MCF 10A (cell line): ENCODE data around the gene PLK2. TPM values are rescaled to one million over a fixed set of nuclear protein-coding genes. Genes with fewer than 3 reads are reported as not detected.
A peak's percentile ranks its signal among the peaks of the same experiment; 100 is the strongest.

Source experiments
- BruUV-seq: library from RNA; stranded (reverse); fragments of 400-500 nt; replicated peaks from 2 replicates; lab custom pipeline; 2021; lab: Mats Ljungman, UMichigan
- CTCF ChIA-PET: fragments of 300-600 bp; sonication (Branson Sonifier 250); formaldehyde crosslinking; extraction: SDS; loops from one replicate; lab custom pipeline; 2021; ENCODE audit warnings: antibody characterized with exemption, inconsistent platforms; lab: Yijun Ruan, JAX
- POLR2A ChIA-PET: fragments of 300-600, 350-650 bp; sonication (Branson Sonifier 250); formaldehyde crosslinking; extraction: SDS; loops from one replicate; lab custom pipeline; 2020; ENCODE audit warnings: antibody characterized with exemption, inconsistent platforms; lab: Yijun Ruan, JAX
- DNase-seq: peaks from one replicate; pipeline ENCODE4 v3.0.0-alpha.2; 2018; ENCODE audit not compliant: unreplicated experiment
- H3K27ac Mint-ChIP-seq: one replicate; pipeline ENCODE4 v1.8.0; 2022; ENCODE audit warnings: mild to moderate bottlenecking, low read depth, mixed read lengths; ENCODE audit not compliant: unreplicated experiment
- H3K27me3 Mint-ChIP-seq: one replicate; pipeline ENCODE4 v1.8.0; 2022; ENCODE audit warnings: mixed read lengths; ENCODE audit not compliant: insufficient read depth, unreplicated experiment
- H3K36me3 Mint-ChIP-seq: one replicate; pipeline ENCODE4 v1.8.0; 2022; ENCODE audit warnings: mild to moderate bottlenecking, moderate library complexity, mixed read lengths; ENCODE audit not compliant: insufficient read depth, unreplicated experiment
- H3K4me1 Mint-ChIP-seq: one replicate; pipeline ENCODE4 v1.8.0; 2022; ENCODE audit warnings: mixed read lengths; ENCODE audit not compliant: insufficient read depth, unreplicated experiment
- H3K4me3 Mint-ChIP-seq: one replicate; pipeline ENCODE4 v1.8.0; 2022; ENCODE audit warnings: mild to moderate bottlenecking, moderate library complexity, mixed read lengths; ENCODE audit not compliant: unreplicated experiment
- H3K9me3 Mint-ChIP-seq: one replicate; pipeline ENCODE4 v1.8.0; 2022; ENCODE audit warnings: mixed read lengths; ENCODE audit not compliant: unreplicated experiment
- CTCF ChIP-seq: fragments of 200-600 bp; IDR thresholded peaks from one replicate; pipeline ENCODE4 v1.8.0; 2022; ENCODE audit warnings: antibody characterized with exemption, mild to moderate bottlenecking; ENCODE audit not compliant: unreplicated experiment
- intact Hi-C: fragments of 100-400 bp; cut with micrococcal nuclease; formaldehyde crosslinking; loops from 2 replicates; pipeline ENCODE4 v1.14.1; 2022
- total RNA-seq: library from RNA; stranded (reverse); gene quantifications from 2 replicates; pipeline ENCODE4 v1.2.3, GENCODE V29; 2022

Gene PLK2
- total RNA-seq, 1 experiment from 2014 or later = 55.1 TPM

GRCh38 chr5:58458141-58458742 lies 1.6 kb downstream of the PLK2 start:
- Mint-ChIP-seq H3K36me3 (peaks cover 74% of the 10 kb centered on the region), H3K4me3 (peak overlapping the region; percentile 92), H3K27ac (peak overlapping the region; percentile 96), H3K9me3 (no peaks in the 10 kb centered on the region), H3K4me1 (peaks cover 36% of the 10 kb centered on the region), H3K27me3 (no peaks in the 10 kb centered on the region)
- intact Hi-C loops = loop anchor here (5.0 to 10.0 kb wide), 3 partner anchors 143 to 363 kb away; no protein-coding TSS in a partner anchor
- TF ChIP-seq CTCF = no peak
- BruUV-seq = no TSS peak
- ChIA-PET CTCF (interaction anchor here (0.6 to 6.7 kb wide), 16 partner anchors 117 to 1160 kb away, joined by 3 to 215 read pairs (median 4); no protein-coding TSS in a partner anchor), POLR2A (interaction anchor here (0.7 to 5.5 kb wide), 47 partner anchors 8 to 1548 kb away, joined by 3 to 129 read pairs (median 5); no protein-coding TSS in a partner anchor)
- no peak for DNase-seq

GRCh38 chr5:58457050-58457449 lies 2.8 kb downstream of the PLK2 start:
- no peaks in the 10 kb centered on the region for H3K9me3 Mint-ChIP-seq
- POLR2A ChIA-PET = interaction anchor here (0.6 to 1.1 kb wide), 5 partner anchors 55 to 1284 kb away, joined by 3 to 4 read pairs (median 3); no protein-coding TSS in a partner anchor
- CTCF ChIA-PET = interaction anchor here (0.6 to 2.8 kb wide), 10 partner anchors 21 to 949 kb away, joined by 3 to 21 read pairs (median 4); no protein-coding TSS in a partner anchor
- DNase-seq = no peak
- no TSS peak for BruUV-seq
- H3K27me3 Mint-ChIP-seq = no peaks in the 10 kb centered on the region
- H3K27ac Mint-ChIP-seq = peak overlapping the region; percentile 96
- TF ChIP-seq CTCF = no peak
- intact Hi-C loops = loop anchor here (5.0 to 10.0 kb wide), 3 partner anchors 142 to 362 kb away; no protein-coding TSS in a partner anchor
- peaks cover 84% of the 10 kb centered on the region for H3K36me3 Mint-ChIP-seq
- peaks cover 42% of the 10 kb centered on the region for H3K4me1 Mint-ChIP-seq
- peak overlapping the region; percentile 92 for H3K4me3 Mint-ChIP-seq

GRCh38 chr5:58456486-58456885 lies 3.4 kb downstream of the PLK2 start:
- POLR2A ChIA-PET = interaction anchor here (0.6 to 1.8 kb wide), 8 partner anchors 11 to 1283 kb away, joined by 3 to 4 read pairs (median 4); no protein-coding TSS in a partner anchor
- intact Hi-C loops = loop anchor here (5.0 to 10.0 kb wide), 3 partner anchors 142 to 362 kb away; no protein-coding TSS in a partner anchor
- DNase-seq = no peak
- no TSS peak for BruUV-seq
- no peak overlapping the region for H3K27ac Mint-ChIP-seq
- H3K4me1 Mint-ChIP-seq = peaks cover 43% of the 10 kb centered on the region
- TF ChIP-seq CTCF = no peak
- H3K4me3 Mint-ChIP-seq = peak overlapping the region; percentile 92
- H3K36me3 Mint-ChIP-seq = peaks cover 88% of the 10 kb centered on the region
- H3K27me3 Mint-ChIP-seq = no peaks in the 10 kb centered on the region
- CTCF ChIA-PET = interaction anchor here (0.6 to 2.8 kb wide), 14 partner anchors 22 to 957 kb away, joined by 3 to 21 read pairs (median 4); no protein-coding TSS in a partner anchor
- no peaks in the 10 kb centered on the region for H3K9me3 Mint-ChIP-seq

GRCh38 chr5:58456026-58456425 lies 3.9 kb downstream of the PLK2 start:
- intact Hi-C loops = loop anchor here (5.0 to 10.0 kb wide), 3 partner anchors 141 to 361 kb away; no protein-coding TSS in a partner anchor
- Mint-ChIP-seq H3K4me1 (peaks cover 40% of the 10 kb centered on the region), H3K27ac (no peak overlapping the region), H3K9me3 (no peaks in the 10 kb centered on the region), H3K4me3 (peak overlapping the region; percentile 92), H3K27me3 (no peaks in the 10 kb centered on the region), H3K36me3 (peaks cover 88% of the 10 kb centered on the region)
- no peak for DNase-seq
- BruUV-seq = no TSS peak
- POLR2A ChIA-PET = interaction anchor here (0.6 to 1.8 kb wide), 10 partner anchors 11 to 621 kb away, joined by 3 to 4 read pairs (median 3); no protein-coding TSS in a partner anchor
- TF ChIP-seq CTCF = no peak
- CTCF ChIA-PET = interaction anchor here (0.7 to 2.8 kb wide), 9 partner anchors 504 to 957 kb away, joined by 3 to 21 read pairs (median 4); no protein-coding TSS in a partner anchor
